Peyer's patch (tissue), 4 donors: ENCODE data around the gene NEAT1.

Source experiments
- POLR2A ChIP-seq, 2 donors: fragments of 450-650 bp; IDR thresholded peaks; one replicate each; pipeline ENCODE4 v1.5.1; 2017; ENCODE audit warnings: antibody characterized with exemption in 2 of 2, mild to moderate bottlenecking in 2 of 2, moderate library complexity in 2 of 2
- TF ChIP-seq, protein P1 (sequence below), 6 experiments: fragments of 450-650 bp in 4 of 6; fragments of 200-600 bp in 2 of 6; sonication (generic) in 1 of 6; IDR thresholded peaks; one replicate each; pipeline ENCODE4 v1.5.1; 2017 to 2019; ENCODE audit warnings: antibody characterized with exemption in 6 of 6, mild to moderate bottlenecking in 3 of 6, moderate library complexity in 1 of 6

DNA sequence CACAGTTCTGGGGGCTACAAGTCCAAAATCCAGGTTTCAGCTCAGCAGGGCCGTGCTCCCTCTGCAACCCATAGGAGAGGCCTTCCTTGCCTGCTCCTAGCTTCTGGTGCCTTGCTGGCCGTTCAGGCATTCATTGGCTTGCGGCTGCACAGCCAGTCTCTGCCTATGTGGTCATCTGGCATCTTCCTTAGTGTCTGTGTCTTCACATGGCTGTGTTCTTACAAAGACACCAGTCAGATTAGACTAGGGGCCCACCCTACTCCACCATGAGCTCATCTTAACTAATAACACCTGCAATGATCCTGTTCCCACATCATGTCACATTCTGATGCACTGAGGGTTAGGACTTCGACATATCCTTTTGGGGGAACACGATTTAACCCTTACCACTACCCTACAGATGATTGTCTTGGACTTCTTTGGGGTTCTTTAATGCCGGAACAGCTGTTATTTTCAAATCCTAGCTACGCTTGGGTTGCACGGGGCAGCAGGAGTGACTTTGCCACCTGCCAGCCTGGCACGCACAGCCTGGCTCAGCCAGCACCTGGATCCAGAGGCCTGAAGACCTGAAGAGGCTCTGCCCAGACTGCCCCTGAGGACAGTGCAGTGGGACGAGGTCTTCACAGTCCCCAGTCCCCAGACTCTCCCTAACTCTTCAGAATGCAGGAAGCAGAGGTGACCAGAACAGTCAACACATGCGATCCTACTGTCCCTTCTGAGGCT lies 7.7 kb upstream of the NEAT1 start:
- TF ChIP-seq, protein P1, sequence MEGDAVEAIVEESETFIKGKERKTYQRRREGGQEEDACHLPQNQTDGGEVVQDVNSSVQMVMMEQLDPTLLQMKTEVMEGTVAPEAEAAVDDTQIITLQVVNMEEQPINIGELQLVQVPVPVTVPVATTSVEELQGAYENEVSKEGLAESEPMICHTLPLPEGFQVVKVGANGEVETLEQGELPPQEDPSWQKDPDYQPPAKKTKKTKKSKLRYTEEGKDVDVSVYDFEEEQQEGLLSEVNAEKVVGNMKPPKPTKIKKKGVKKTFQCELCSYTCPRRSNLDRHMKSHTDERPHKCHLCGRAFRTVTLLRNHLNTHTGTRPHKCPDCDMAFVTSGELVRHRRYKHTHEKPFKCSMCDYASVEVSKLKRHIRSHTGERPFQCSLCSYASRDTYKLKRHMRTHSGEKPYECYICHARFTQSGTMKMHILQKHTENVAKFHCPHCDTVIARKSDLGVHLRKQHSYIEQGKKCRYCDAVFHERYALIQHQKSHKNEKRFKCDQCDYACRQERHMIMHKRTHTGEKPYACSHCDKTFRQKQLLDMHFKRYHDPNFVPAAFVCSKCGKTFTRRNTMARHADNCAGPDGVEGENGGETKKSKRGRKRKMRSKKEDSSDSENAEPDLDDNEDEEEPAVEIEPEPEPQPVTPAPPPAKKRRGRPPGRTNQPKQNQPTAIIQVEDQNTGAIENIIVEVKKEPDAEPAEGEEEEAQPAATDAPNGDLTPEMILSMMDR (IDR thresholded peaks at IDR 0.05), result no peak
- no peak for TF ChIP-seq POLR2A (IDR thresholded peaks at IDR 0.05)
